OCI-LY7 (cell line): ENCODE measurements around the gene STMND1. TPM values are rescaled to one million over a fixed set of nuclear protein-coding genes. Genes with fewer than 3 reads are reported as not detected.

ENCODE experiments used
- BruUV-seq: library from RNA; stranded (reverse); fragments of 400-500 nt; replicated peaks from 2 replicates; lab custom pipeline; 2021; lab: Mats Ljungman, UMichigan
- CTCF ChIA-PET: fragments of 300-600 bp; sonication (Branson Sonifier 250); formaldehyde crosslinking; loops from one replicate; lab custom pipeline; 2022; ENCODE audit warnings: antibody characterized with exemption; ENCODE audit not compliant: unreplicated experiment; lab: Charles Lee
- POLR2A ChIA-PET: fragments of 300-600 bp; sonication (Branson Sonifier 250); formaldehyde crosslinking; loops from one replicate; lab custom pipeline; 2022; ENCODE audit warnings: antibody characterized with exemption; lab: Charles Lee
- DNase-seq: peaks from one replicate; pipeline ENCODE4 v3.0.0-alpha.2; 2015; ENCODE audit warnings: low spot score
- H2AFZ ChIP-seq: fragments of 200-600 bp; sonication (generic), shearing (Covaris generic); 2 replicates; pipeline ENCODE4 v1.6.1; 2014; ENCODE audit warnings: mild to moderate bottlenecking, antibody characterized with exemption, low read length, moderate library complexity
- H3K27ac ChIP-seq: fragments of 200-600 bp; sonication (generic); 2 replicates; pipeline ENCODE4 v1.5.1; 2014; ENCODE audit warnings: mixed run types, low read depth, mild to moderate bottlenecking, moderate library complexity, low read length, inconsistent platforms; ENCODE audit not compliant: poor library complexity, severe bottlenecking
- H3K36me3 ChIP-seq: fragments of 200-600 bp; sonication (generic); 2 replicates; pipeline ENCODE4 v1.6.1; 2014; ENCODE audit warnings: mild to moderate bottlenecking, antibody characterized with exemption, low read length, moderate library complexity, mixed read lengths; ENCODE audit not compliant: insufficient read depth
- H3K4me1 ChIP-seq: fragments of 200-600 bp; sonication (generic); 2 replicates; pipeline ENCODE4 v1.5.1; 2014; ENCODE audit warnings: mild to moderate bottlenecking, low read length; ENCODE audit not compliant: insufficient read depth, poor library complexity, severe bottlenecking
- H3K4me2 ChIP-seq: fragments of 200-600 bp; sonication (generic); 2 replicates; pipeline ENCODE4 v1.6.1; 2014; ENCODE audit warnings: mild to moderate bottlenecking, low read length
- H3K4me3 ChIP-seq: fragments of 200-600 bp; sonication (generic); 2 replicates; pipeline ENCODE4 v1.5.1; 2014; ENCODE audit warnings: mild to moderate bottlenecking, low read depth, low read length; ENCODE audit not compliant: poor library complexity, severe bottlenecking
- H3K79me2 ChIP-seq: fragments of 200-600 bp; sonication (generic); 2 replicates; pipeline ENCODE4 v1.6.1; 2016; ENCODE audit warnings: low read depth, mild to moderate bottlenecking, low read length, moderate library complexity, mixed read lengths; ENCODE audit not compliant: insufficient read depth
- H3K9me2 ChIP-seq: fragments of 200-600 bp; sonication (generic); 2 replicates; pipeline ENCODE4 v1.6.1; 2016; ENCODE audit warnings: mild to moderate bottlenecking, low read length, mixed read lengths; ENCODE audit not compliant: insufficient read depth
- H3K9me3 ChIP-seq: fragments of 200-600 bp; sonication (generic); 2 replicates; pipeline ENCODE4 v1.6.1; 2014; ENCODE audit warnings: mild to moderate bottlenecking, mixed run types, low read length, mixed read lengths
- H4K20me1 ChIP-seq: fragments of 200-600 bp; sonication (generic); 2 replicates; pipeline ENCODE4 v1.6.1; 2014; ENCODE audit warnings: mild to moderate bottlenecking, antibody characterized with exemption, low read length, moderate library complexity, mixed read lengths; ENCODE audit not compliant: insufficient read depth
- CTCF ChIP-seq: fragments of 200-600 bp; sonication (generic); conservative IDR thresholded peaks from 2 replicates; pipeline ENCODE4 v1.5.1; 2014; ENCODE audit warnings: mild to moderate bottlenecking, antibody characterized with exemption, low read length, moderate library complexity, mixed read lengths
- EZH2phosphoT487 ChIP-seq: fragments of 200-600 bp; sonication (generic); IDR thresholded peaks from 2 replicates; pipeline ENCODE4 v1.6.1; 2018; ENCODE audit warnings: low read depth, borderline replicate concordance, mild to moderate bottlenecking, mixed run types, antibody characterized with exemption, low read length, moderate library complexity, mixed read lengths
- intact Hi-C: fragments of 100-400 bp; cut with micrococcal nuclease; formaldehyde crosslinking; loops from one replicate; pipeline ENCODE4 v1.10.0; 2022; ENCODE audit not compliant: unreplicated experiment
- total RNA-seq, 2 experiments: library from RNA; depleted of rRNA in 1 of 2; stranded (reverse); fragments of >200 nt in 1 of 2; shearing (Covaris generic) in 1 of 2; gene quantifications; 2 replicates each; pipeline ENCODE4 v1.2.3, GENCODE V29; 2014 to 2022

Gene STMND1
- total RNA-seq, 2 experiments from 2014 or later: not detected

DNA sequence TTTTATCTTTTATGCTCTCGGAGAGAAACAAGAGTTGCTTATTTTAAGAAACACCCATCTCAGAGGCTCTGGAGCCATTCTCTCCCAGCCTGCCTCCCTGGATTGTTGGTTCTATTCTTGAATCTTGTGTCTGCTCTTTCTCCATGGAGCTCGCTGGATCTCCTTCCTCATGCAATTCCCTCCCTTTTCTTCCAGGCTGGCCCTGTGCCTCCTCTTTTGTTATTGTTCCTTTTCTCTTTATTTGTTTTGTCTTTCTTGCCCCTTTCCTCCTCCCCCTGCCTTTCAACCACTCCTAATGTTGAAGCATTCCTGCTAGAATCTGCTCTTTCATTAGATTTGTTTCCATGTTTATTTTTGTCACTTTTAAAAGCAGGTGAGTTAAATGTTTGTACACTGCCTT lies 76.5 kb downstream of the STMND1 start:
- H3K79me2 ChIP-seq: no peaks in the 10 kb centered on the region
- H2AFZ ChIP-seq: no peak overlapping the region
- no peak overlapping the region for H3K4me3 ChIP-seq
- H3K4me1 ChIP-seq: no peaks in the 10 kb centered on the region
- H3K9me3 ChIP-seq: no peaks in the 10 kb centered on the region
- ChIA-PET POLR2A (no interaction called here), CTCF (no interaction called here)
- no peaks in the 10 kb centered on the region for H3K9me2 ChIP-seq
- intact Hi-C loops: no loop called here
- no peaks in the 10 kb centered on the region for H4K20me1 ChIP-seq
- BruUV-seq: no TSS peak
- DNase-seq: no peak
- no peaks in the 10 kb centered on the region for H3K36me3 ChIP-seq
- no peak overlapping the region for H3K4me2 ChIP-seq
- TF ChIP-seq EZH2phosphoT487 (no peak), CTCF (no peak)
- H3K27ac ChIP-seq: no peak overlapping the region

DNA sequence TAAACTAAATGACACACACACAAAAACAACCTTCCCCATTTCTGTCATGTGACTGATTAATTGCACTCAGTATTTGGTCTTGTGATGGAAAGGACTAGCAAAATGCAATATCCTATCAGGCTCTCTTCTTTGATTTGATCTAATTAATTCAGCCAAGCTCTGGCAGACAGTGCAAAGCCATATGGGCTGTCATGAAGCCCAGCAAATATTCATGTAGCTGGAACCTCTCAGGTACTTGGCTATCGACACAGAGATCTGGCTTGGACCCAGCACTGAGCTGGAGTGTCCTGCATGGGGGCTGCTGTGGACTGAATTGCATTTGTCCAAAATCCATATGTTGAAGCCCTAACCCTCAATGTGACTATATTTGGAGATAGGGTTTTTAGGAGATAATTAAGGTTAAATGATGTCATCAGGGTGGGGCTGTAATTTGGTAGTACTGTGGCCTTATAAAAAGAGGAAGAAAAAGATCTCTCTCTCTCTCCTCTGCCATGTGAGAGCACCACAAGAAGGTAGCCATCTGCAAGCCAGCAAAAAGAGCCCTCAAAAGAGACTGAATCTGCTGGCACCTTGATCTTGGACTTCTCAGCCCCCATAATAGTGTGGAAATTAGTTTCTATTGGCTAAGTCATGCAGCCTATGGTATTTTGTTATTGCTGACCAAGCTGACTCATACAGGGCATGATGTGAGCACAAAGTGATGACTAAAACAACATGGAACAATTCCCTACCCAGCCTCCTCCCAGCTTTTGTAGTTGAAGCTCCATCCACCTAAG lies 77.1 kb downstream of the STMND1 start:
- Histone ChIP-seq H3K27ac (no peak overlapping the region), H3K9me3 (no peaks in the 10 kb centered on the region), H4K20me1 (no peaks in the 10 kb centered on the region), H3K9me2 (no peaks in the 10 kb centered on the region), H3K36me3 (no peaks in the 10 kb centered on the region), H3K79me2 (no peaks in the 10 kb centered on the region), H3K4me2 (no peak overlapping the region), H2AFZ (no peak overlapping the region), H3K4me3 (no peak overlapping the region), H3K4me1 (no peaks in the 10 kb centered on the region)
- ChIA-PET POLR2A (no interaction called here), CTCF (no interaction called here)
- TF ChIP-seq CTCF: no peak
- TF ChIP-seq EZH2phosphoT487: no peak
- no peak for DNase-seq
- intact Hi-C loops: no loop called here
- no TSS peak for BruUV-seq

GRCh38 chr6:17179530-17180073 lies 77.8 kb downstream of the STMND1 start:
- no peak overlapping the region for H3K4me2 ChIP-seq
- no peak overlapping the region for H2AFZ ChIP-seq
- POLR2A ChIA-PET: no interaction called here
- no peaks in the 10 kb centered on the region for H3K36me3 ChIP-seq
- intact Hi-C loops: no loop called here
- no peak overlapping the region for H3K4me3 ChIP-seq
- H3K79me2 ChIP-seq: no peaks in the 10 kb centered on the region
- no peaks in the 10 kb centered on the region for H3K9me2 ChIP-seq
- H3K4me1 ChIP-seq: no peaks in the 10 kb centered on the region
- TF ChIP-seq CTCF (no peak), EZH2phosphoT487 (no peak)
- no peaks in the 10 kb centered on the region for H3K9me3 ChIP-seq
- BruUV-seq: no TSS peak
- CTCF ChIA-PET: no interaction called here
- no peak for DNase-seq
- H3K27ac ChIP-seq: no peak overlapping the region
- H4K20me1 ChIP-seq: no peaks in the 10 kb centered on the region
